HEK293 (cell line): ENCODE results near the gene KBTBD12.

Experiments used
- CTCF ChIP-seq: fragments of 450-650 bp; formaldehyde crosslinking; IDR thresholded peaks from 2 replicates; pipeline ENCODE4 v1.5.1; 2016; ENCODE audit warnings: missing biosample characterization, missing genetic modification characterization
- ZBTB7A ChIP-seq: fragments of 450-650 bp; formaldehyde crosslinking; IDR thresholded peaks from 2 replicates; pipeline ENCODE4 v1.5.1; 2016; ENCODE audit warnings: low read depth, missing biosample characterization, missing genetic modification characterization
- ZNF274 ChIP-seq, 2 experiments: fragments of 200-500 bp in 1 of 2; fragments of 450-650 bp in 1 of 2; sonication (Bioruptor generic) in 1 of 2; formaldehyde crosslinking in 1 of 2; IDR thresholded peaks; 2 replicates each; pipeline versions ENCODE4 v1.5.1 to v1.6.1; 2014 to 2016; ENCODE audit warnings: borderline replicate concordance in 1 of 2, inconsistent platforms in 1 of 2, low read length in 1 of 2, missing biosample characterization in 1 of 2, missing genetic modification characterization in 1 of 2
- ZNF510 ChIP-seq: fragments of 450-650 bp; formaldehyde crosslinking; IDR thresholded peaks from 2 replicates; pipeline ENCODE4 v1.5.1; 2018; ENCODE audit warnings: mild to moderate bottlenecking, missing genetic modification characterization, missing biosample characterization; ENCODE audit not compliant: insufficient replicate concordance
- ZNF548 ChIP-seq: fragments of 450-650 bp; formaldehyde crosslinking; IDR thresholded peaks from 2 replicates; pipeline ENCODE4 v1.5.1; 2016; ENCODE audit warnings: missing biosample characterization, missing genetic modification characterization
- ZNF600 ChIP-seq: fragments of 450-650 bp; formaldehyde crosslinking; IDR thresholded peaks from 2 replicates; pipeline ENCODE4 v1.5.1; 2016; ENCODE audit warnings: missing biosample characterization, missing genetic modification characterization
- ZNF830 ChIP-seq: fragments of 450-650 bp; IDR thresholded peaks from 2 replicates; pipeline ENCODE4 v1.5.0; 2018; ENCODE audit warnings: missing biosample characterization, missing genetic modification characterization, low read depth, mild to moderate bottlenecking, moderate library complexity

GRCh38 chr3:127900536-127900935, 14.5 kb upstream of the KBTBD12 start:
- TF ChIP-seq ZNF830 (tag by site-specific recombination) = no peak
- TF ChIP-seq CTCF = no peak
- TF ChIP-seq ZNF548 (tag by site-specific recombination) = no peak
- TF ChIP-seq ZNF274 (IDR thresholded peaks at IDR 0.05; ENCODE audit: low read length) = no peak
- no peak for TF ChIP-seq ZNF274 (tag by site-specific recombination; IDR thresholded peaks at IDR 0.05; ENCODE audit: borderline replicate concordance)
- TF ChIP-seq ZBTB7A = no peak
- no peak for TF ChIP-seq ZNF600 (tag by site-specific recombination)
- TF ChIP-seq ZNF510 = no peak
